ES-I3 (cell line): ENCODE measurements around the gene EMILIN1.

Source experiments
- H3K36me3 ChIP-seq: 2 replicates; pipeline ENCODE4 v1.6.1; 2013; ENCODE audit warnings: mild to moderate bottlenecking, low read length, control low read depth, moderate library complexity; ENCODE audit not compliant: insufficient read depth
- H3K4me1 ChIP-seq: 2 replicates; pipeline ENCODE4 v1.6.1; 2013; ENCODE audit warnings: mild to moderate bottlenecking, control low read depth, low read length; ENCODE audit not compliant: insufficient read depth
- H3K9ac ChIP-seq: 2 replicates; pipeline ENCODE4 v1.6.1; 2013; ENCODE audit warnings: low read depth, mild to moderate bottlenecking, low read length, moderate library complexity
- H3K9me3 ChIP-seq: 2 replicates; pipeline ENCODE4 v1.6.1; 2013; ENCODE audit warnings: mild to moderate bottlenecking, low read length, moderate library complexity; ENCODE audit not compliant: control insufficient read depth, insufficient read depth

Gene EMILIN1

DNA sequence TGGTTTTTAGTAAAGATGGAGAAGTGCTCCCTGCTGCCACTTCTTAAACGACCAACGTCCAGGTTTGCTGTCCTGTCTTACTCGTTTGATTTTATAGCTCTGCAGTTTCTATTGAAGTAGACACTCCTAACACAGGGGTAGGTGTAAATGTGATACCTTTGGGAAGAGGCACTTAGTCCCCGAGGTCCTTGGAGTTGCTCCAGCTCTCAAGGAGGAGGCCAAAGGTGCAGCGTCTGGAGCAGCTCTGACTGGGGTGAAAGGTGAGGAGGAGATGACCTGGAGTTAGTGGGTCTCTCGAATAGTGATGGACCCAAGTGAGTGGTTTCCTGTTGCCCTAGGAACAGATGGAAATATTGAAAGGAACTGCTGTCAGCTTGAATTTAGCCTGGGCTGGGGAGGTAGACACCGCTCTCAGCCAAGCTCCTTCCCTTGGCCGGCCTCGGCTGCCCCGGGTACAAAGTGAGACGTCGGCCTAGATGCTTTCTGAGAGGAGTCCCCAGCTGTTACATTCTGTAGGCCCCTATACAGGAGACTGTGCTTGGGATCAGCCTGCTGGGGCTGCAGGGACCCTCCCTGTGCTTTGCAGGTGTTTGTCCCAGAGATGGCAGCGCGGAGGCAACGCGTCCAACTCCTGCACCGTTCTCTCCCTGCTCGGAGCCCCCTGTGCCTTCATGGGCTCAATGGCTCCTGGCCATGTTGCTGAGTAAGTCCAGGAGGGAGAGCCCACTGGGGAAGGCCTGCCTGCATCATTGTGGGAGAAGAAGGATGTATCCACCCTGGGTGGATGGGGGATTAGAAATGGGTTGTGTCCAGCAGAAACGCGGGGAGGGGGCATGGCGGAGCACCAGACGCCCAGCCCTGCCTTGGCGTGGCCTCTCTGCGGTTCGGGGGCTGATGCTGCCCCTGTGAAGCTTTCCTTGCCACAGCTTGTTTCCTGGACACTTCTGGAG lies 13.6 kb downstream of the EMILIN1 start:
- no peaks in the 10 kb centered on the region for H3K36me3 ChIP-seq
- peaks cover 3% of the 10 kb centered on the region; the same call in 1 of the 2 replicates for H3K4me1 ChIP-seq
- no peak overlapping the region for H3K9ac ChIP-seq
- no peaks in the 10 kb centered on the region for H3K9me3 ChIP-seq

GRCh38 chr2:27092696-27093429 lies 14.4 kb downstream of the EMILIN1 start:
- Histone ChIP-seq H3K36me3 (no peaks in the 10 kb centered on the region), H3K9ac (no peak overlapping the region), H3K4me1 (peaks cover 3% of the 10 kb centered on the region; the same call in 1 of the 2 replicates), H3K9me3 (no peaks in the 10 kb centered on the region)

DNA sequence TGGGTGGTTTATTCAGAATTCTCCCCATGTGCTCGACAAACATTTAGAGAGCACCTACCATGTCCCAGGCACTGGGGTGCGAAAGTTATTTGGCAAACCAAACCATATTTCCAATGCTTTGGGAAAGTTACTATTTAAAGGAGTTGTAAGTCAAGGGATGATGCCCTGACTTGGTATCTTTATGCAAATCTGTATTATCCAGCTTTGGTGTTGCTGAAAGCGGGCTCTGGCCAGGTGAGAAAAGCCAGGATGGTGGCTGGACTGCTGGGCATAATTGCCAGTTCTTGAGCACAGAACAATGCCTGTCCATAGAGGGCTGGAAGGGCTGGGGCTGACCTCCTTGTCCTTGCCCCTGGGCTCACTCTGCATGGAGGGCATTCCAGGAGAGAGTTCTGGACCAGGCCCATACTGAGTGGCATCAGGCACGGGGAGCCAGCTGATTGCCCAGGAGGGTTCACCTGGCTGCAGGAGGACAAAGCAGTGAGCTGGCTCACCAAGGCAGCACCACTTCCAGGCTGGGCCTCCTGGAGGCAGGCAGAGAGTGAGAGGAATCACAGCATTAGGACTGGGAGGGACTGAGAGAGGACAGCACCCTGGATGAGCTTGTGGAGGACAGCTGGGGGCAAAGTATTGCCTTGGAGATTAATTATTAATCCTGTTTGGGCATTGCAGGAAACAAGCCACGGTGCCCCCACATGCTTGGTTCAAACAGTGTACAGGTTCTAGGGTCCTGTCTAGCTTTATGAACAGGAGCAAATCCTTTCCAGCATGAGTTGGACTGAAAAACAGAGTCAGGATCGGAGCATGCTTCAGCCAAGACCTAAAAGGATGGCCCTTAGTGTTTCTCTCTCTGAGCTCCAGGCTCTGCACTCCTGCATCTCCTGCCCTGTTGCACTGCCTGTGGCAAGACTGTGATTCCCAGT lies 15.3 kb downstream of the EMILIN1 start:
- Histone ChIP-seq H3K9ac (no peak overlapping the region), H3K4me1 (peaks cover 3% of the 10 kb centered on the region; the same call in 1 of the 2 replicates), H3K9me3 (no peaks in the 10 kb centered on the region), H3K36me3 (no peaks in the 10 kb centered on the region)

- Histone ChIP-seq H3K9ac (no peak overlapping the region), H3K36me3 (no peaks in the 10 kb centered on the region), H3K4me1 (peaks cover 3% of the 10 kb centered on the region; the same call in 1 of the 2 replicates), H3K9me3 (no peaks in the 10 kb centered on the region)
These were observed 16.1 kb downstream of the EMILIN1 start for GRCh38 chr2:27094353-27094984.

DNA sequence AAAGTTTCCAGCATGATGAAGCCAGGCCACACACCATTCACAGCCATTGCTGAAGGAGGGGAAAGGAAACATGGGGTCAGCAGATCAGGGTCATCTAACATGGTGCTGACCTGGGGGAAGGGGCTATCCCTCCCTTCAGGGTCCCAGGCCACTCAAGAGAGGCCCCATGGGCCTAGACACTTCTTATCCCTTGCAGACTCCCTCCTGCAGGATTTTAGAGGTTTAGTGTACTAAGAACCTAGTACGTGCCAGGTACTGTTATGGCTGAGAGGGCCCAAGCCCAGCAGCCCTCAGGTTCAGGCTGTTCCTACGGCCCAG lies 17.0 kb downstream of the EMILIN1 start:
- no peak overlapping the region for H3K9ac ChIP-seq
- no peaks in the 10 kb centered on the region for H3K36me3 ChIP-seq
- H3K9me3 ChIP-seq = no peaks in the 10 kb centered on the region
- H3K4me1 ChIP-seq = peaks cover 3% of the 10 kb centered on the region; the same call in 1 of the 2 replicates

GRCh38 chr2:27095745-27096651 lies 17.6 kb downstream of the EMILIN1 start:
- H3K9ac ChIP-seq = peak overlapping the region; percentile 48; the same call in 1 of the 2 replicates
- H3K36me3 ChIP-seq = no peaks in the 10 kb centered on the region
- no peaks in the 10 kb centered on the region for H3K9me3 ChIP-seq
- H3K4me1 ChIP-seq = peaks cover 3% of the 10 kb centered on the region; the same call in 1 of the 2 replicates

- Histone ChIP-seq H3K9ac (no peak overlapping the region), H3K9me3 (no peaks in the 10 kb centered on the region), H3K4me1 (peaks cover 3% of the 10 kb centered on the region; the same call in 1 of the 2 replicates), H3K36me3 (no peaks in the 10 kb centered on the region)
These were observed 18.4 kb downstream of the EMILIN1 start for GRCh38 chr2:27096748-27097297.

DNA sequence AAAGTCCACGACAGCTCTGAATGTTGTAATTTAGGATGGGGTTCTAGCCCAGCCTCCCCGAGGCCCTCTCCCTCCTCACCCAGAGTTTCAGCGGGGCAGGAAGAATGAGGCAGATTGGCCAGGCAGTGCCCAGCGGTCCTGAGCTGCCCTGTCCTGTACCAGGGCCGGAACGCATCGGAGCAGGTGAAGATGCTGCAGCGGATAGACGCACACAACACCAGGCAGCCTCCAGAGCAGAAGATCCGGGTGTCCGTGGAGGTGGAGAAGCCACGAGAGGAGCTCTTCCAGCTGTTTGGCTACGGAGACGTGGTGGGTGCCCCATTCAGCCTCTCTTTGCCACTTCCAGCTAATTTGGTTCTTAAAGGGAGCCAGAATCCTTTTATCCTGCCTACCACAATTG lies 18.9 kb downstream of the EMILIN1 start:
- Histone ChIP-seq H3K4me1 (peaks cover 3% of the 10 kb centered on the region; the same call in 1 of the 2 replicates), H3K36me3 (no peaks in the 10 kb centered on the region)

DNA sequence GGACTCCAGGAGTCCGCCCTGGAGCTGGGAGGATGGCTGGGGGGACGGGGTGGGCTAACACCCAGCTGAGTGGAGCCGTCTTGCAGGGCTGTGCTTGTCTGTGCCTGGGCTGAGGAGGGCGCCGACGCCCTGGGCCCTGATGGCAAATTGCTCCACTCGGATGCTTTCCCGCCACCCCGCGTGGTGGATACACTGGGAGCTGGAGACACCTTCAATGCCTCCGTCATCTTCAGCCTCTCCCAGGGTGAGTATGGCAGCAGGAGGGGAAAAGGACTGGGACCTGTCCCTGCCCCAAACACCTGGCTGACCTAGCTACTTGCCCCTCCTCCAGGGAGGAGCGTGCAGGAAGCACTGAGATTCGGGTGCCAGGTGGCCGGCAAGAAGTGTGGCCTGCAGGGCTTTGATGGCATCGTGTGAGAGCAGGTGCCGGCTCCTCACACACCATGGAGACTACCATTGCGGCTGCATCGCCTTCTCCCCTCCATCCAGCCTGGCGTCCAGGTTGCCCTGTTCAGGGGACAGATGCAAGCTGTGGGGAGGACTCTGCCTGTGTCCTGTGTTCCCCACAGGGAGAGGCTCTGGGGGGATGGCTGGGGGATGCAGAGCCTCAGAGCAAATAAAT lies 21.0 kb downstream of the EMILIN1 start:
- H3K4me1 ChIP-seq = no peaks in the 10 kb centered on the region
- no peak overlapping the region for H3K9ac ChIP-seq
- H3K9me3 ChIP-seq = no peaks in the 10 kb centered on the region
- H3K36me3 ChIP-seq = no peaks in the 10 kb centered on the region

More for the DNA sequence above, 18.9 kb downstream of the EMILIN1 start:
- Histone ChIP-seq H3K9ac (no peak overlapping the region), H3K9me3 (no peaks in the 10 kb centered on the region)

DNA sequence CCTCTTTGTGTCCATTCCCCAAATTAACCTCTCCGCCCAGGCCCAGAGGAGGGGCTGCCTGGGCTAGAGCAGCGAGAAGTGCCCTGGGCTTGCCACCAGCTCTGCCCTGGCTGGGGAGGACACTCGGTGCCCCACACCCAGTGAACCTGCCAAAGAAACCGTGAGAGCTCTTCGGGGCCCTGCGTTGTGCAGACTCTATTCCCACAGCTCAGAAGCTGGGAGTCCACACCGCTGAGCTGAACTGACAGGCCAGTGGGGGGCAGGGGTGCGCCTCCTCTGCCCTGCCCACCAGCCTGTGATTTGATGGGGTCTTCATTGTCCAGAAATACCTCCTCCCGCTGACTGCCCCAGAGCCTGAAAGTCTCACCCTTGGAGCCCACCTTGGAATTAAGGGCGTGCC lies 21.6 kb downstream of the EMILIN1 start:
- Histone ChIP-seq H3K9ac (no peak overlapping the region), H3K36me3 (no peaks in the 10 kb centered on the region), H3K9me3 (no peaks in the 10 kb centered on the region), H3K4me1 (no peaks in the 10 kb centered on the region)

GRCh38 chr2:27102329-27102728 lies 23.9 kb downstream of the EMILIN1 start:
- no peak overlapping the region for H3K9ac ChIP-seq
- no peaks in the 10 kb centered on the region for H3K4me1 ChIP-seq
- no peaks in the 10 kb centered on the region for H3K36me3 ChIP-seq
- no peaks in the 10 kb centered on the region for H3K9me3 ChIP-seq

GRCh38 chr2:27105981-27106380 lies 27.6 kb downstream of the EMILIN1 start:
- H3K36me3 ChIP-seq = no peaks in the 10 kb centered on the region

More at GRCh38 chr2:27105981-27106380, 27.6 kb downstream of the EMILIN1 start:
- Histone ChIP-seq H3K4me1 (no peaks in the 10 kb centered on the region), H3K9ac (no peak overlapping the region), H3K9me3 (no peaks in the 10 kb centered on the region)
